ENCODE measurements around the gene SAYSD1.

The SAYSD1 gene

DNA sequence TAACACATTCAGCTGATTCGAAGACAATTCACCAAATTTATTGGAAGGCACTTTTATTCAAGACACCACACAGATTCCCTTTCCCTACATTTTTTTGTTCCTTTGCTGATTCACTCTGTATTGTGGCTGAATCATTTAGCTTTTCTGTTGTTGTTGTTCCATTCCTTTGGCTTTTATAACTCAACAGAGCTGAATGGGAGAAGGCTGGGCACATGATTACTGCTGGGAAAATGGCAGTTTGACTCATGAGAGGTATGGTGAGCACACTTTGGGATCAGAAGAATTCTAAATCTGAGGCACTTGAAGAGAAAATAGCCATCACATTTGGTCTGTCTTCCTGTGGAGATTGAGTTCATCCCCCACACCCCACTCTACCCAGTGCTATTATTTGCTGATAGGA, 15.7 kb upstream of the SAYSD1 start:
- no peak for DNase-seq (ENCODE audit: extremely low spot score)
- POLR2A ChIA-PET = no interaction called here
- CTCF ChIA-PET = interaction anchor here (1.0 kb wide), 1 partner anchor 259 kb away, joined by 4 read pairs; no protein-coding TSS in a partner anchor
- TF ChIP-seq, protein P1, sequence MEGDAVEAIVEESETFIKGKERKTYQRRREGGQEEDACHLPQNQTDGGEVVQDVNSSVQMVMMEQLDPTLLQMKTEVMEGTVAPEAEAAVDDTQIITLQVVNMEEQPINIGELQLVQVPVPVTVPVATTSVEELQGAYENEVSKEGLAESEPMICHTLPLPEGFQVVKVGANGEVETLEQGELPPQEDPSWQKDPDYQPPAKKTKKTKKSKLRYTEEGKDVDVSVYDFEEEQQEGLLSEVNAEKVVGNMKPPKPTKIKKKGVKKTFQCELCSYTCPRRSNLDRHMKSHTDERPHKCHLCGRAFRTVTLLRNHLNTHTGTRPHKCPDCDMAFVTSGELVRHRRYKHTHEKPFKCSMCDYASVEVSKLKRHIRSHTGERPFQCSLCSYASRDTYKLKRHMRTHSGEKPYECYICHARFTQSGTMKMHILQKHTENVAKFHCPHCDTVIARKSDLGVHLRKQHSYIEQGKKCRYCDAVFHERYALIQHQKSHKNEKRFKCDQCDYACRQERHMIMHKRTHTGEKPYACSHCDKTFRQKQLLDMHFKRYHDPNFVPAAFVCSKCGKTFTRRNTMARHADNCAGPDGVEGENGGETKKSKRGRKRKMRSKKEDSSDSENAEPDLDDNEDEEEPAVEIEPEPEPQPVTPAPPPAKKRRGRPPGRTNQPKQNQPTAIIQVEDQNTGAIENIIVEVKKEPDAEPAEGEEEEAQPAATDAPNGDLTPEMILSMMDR (IDR thresholded peaks at IDR 0.05; ENCODE audit: control extremely low read depth, extremely low read depth, low read depth, missing control alignments) = no peak

DNA sequence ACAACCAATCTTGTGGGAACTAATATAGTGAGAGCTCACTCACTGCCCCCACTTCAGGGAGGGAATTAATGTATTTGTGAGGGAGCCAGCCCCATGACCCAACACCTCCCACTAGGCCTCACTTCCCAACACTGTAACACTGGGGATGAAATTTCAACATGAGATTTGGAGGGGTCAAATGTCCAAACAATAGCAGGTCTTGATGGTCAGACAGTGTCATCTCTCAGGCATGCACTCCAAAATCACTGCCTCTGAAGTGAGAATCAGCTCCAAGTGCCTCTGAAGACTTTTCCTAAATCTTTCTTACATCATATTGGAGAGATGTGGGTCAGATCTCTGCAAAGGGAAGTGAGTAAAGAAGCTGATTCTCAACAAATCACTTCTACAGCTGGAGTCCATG, 13.8 kb upstream of the SAYSD1 start:
- ChIA-PET POLR2A (no interaction called here), CTCF (interaction anchor here (0.8 to 2.3 kb wide), 3 partner anchors 9 to 40 kb away, joined by 3 to 10 read pairs (median 8); no protein-coding TSS in a partner anchor)
- TF ChIP-seq, protein P1 (IDR thresholded peaks at IDR 0.05; ENCODE audit: control extremely low read depth, extremely low read depth, low read depth, missing control alignments) = no peak
- no peak for DNase-seq (ENCODE audit: extremely low spot score)

DNA sequence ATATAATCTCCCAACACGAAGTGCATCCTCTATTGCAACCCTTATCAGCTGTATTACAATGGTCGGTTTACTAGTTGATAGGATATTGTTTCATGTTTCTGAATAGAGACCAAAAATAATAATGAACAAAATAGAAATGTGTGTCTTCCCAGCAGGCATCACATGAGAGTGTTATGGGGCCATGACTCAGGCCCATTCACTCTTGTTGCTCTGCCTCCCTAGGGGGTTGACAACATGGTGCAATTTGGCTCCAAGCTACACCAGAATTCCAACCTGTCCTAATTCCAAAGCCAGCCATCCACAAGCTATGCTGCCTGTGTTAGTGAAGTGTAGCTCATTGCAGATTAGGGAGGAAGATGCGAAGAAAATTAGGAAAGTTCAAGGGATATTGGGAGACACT, 13.1 kb upstream of the SAYSD1 start:
- no peak for DNase-seq (ENCODE audit: extremely low spot score)
- CTCF ChIA-PET = interaction anchor here (0.8 to 2.3 kb wide), 3 partner anchors 9 to 40 kb away, joined by 4 to 10 read pairs (median 8); no protein-coding TSS in a partner anchor
- TF ChIP-seq, protein P1 (IDR thresholded peaks at IDR 0.05; ENCODE audit: control extremely low read depth, extremely low read depth, low read depth, missing control alignments) = no peak

DNA sequence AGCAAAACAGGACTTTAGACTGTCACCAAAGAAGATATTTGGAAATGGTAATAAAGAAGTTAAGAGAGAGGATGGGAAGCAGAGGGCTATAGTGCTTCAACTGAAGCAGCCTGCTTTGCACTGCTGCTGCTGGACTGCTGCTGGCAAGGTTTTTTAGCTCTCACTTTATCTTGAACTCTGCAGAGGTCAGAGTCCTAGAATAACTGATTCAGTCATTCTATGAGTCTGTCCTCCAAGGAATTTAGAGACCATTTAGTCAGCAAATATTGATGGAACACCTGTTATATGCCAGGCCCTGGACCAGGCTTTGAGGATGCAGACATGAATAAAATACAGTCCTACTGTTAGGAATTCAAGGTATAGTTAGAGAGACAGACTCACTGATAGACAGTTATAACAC, 9.1 kb upstream of the SAYSD1 start:
- DNase-seq (ENCODE audit: extremely low spot score) = no peak
- ChIA-PET CTCF (interaction anchor here (0.8 to 1.8 kb wide), 4 partner anchors 10 to 179 kb away, joined by 3 to 7 read pairs (median 4); partner anchors contain the start of gene SAYSD1), POLR2A (no interaction called here)
- TF ChIP-seq, protein P1 (IDR thresholded peaks at IDR 0.05; ENCODE audit: control extremely low read depth, extremely low read depth, low read depth, missing control alignments) = no peak

More for the DNA sequence above, 13.1 kb upstream of the SAYSD1 start:
- POLR2A ChIA-PET = no interaction called here

DNA sequence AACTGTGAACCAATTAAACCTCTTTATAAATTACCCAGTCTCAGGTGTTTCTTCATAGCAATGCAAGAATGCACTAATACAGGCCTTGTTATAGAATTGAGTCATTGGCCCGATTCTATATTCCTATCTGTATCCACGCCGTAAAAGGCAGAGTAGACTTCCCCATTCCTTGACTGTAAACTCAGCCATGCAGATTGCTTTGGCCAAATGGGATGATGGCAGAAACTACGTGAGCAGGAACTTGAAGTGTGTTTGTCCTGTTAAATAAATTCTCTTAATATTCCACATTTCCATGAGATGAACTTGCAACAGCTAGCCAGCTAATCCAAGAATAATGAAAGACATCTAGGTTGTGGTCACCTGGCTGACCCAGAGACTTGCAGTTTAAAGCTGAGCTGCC, 3.9 kb upstream of the SAYSD1 start:
- ChIA-PET CTCF (interaction anchor here (1.1 to 1.4 kb wide), 2 partner anchors 9 to 16 kb away, joined by 4 to 5 read pairs; no protein-coding TSS in a partner anchor), POLR2A (no interaction called here)
- TF ChIP-seq, protein P1 (IDR thresholded peaks at IDR 0.05; ENCODE audit: control extremely low read depth, extremely low read depth, low read depth, missing control alignments) = no peak
- DNase-seq (ENCODE audit: extremely low spot score) = no peak

DNA sequence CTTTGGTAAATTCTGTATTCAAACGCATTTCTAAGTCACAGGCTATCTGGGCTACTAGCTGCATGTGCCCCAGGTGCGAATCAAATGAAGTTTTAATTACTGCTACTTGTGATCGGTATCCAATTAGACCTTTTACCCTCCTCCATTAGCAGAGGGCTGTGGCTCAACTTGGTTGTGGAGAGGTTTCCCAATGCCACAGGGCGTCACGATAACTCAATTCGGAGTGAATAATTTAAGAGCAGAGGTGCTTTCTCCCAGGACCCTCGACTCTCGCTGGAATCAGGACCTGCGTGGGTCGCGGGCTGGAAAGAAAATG, 640 bp downstream of the SAYSD1 start:
- DNase-seq (ENCODE audit: extremely low spot score) = no peak
- CTCF ChIA-PET = interaction anchor here (0.7 to 2.8 kb wide), 7 partner anchors 8 to 341 kb away, joined by 3 to 10 read pairs (median 5); no protein-coding TSS in a partner anchor
- POLR2A ChIA-PET = no interaction called here
- TF ChIP-seq, protein P1 (IDR thresholded peaks at IDR 0.05; ENCODE audit: control extremely low read depth, extremely low read depth, low read depth, missing control alignments) = no peak

Data from GM10248 (cell line).